GM21528 (cell line): ENCODE measurements around the gene ENTPD6.
A peak's percentile ranks its signal among the peaks of the same experiment; 100 is the strongest.

Source experiments
- ATAC-seq: cut with Tn5 transposase; IDR thresholded peaks from one replicate; pipeline ENCODE4 v1.9.1; 2021; ENCODE audit warnings: mild to moderate bottlenecking, moderate library complexity; ENCODE audit not compliant: unreplicated experiment, low FRiP score

Gene ENTPD6

GRCh38 chr20:25187635-25188034 is 7.9 kb upstream of the ENTPD6 start:
- no peak for ATAC-seq

- ATAC-seq = no peak
Measured at GRCh38 chr20:25188218-25188617, 7.3 kb upstream of the ENTPD6 start.

GRCh38 chr20:25191051-25191450 is 4.5 kb upstream of the ENTPD6 start:
- no peak for ATAC-seq

GRCh38 chr20:25191689-25192088 is 3.8 kb upstream of the ENTPD6 start:
- ATAC-seq = no peak

- ATAC-seq = no peak
Measured at GRCh38 chr20:25193843-25194242, 1.7 kb upstream of the ENTPD6 start.

GRCh38 chr20:25194333-25194972 is 1.1 kb upstream of the ENTPD6 start:
- no peak for ATAC-seq

GRCh38 chr20:25195962-25196785 is 662 bp downstream of the ENTPD6 start:
- peak; percentile 37 for ATAC-seq

- ATAC-seq = no peak
Measured at GRCh38 chr20:25196786-25197120, 1.2 kb downstream of the ENTPD6 start.

GRCh38 chr20:25197183-25197869 is 1.8 kb downstream of the ENTPD6 start:
- no peak for ATAC-seq

- ATAC-seq = no peak
Measured at GRCh38 chr20:25197870-25198190, 2.3 kb downstream of the ENTPD6 start.

GRCh38 chr20:25198663-25199383 is 3.3 kb downstream of the ENTPD6 start:
- ATAC-seq = no peak

- ATAC-seq = no peak
Measured at GRCh38 chr20:25199473-25200260, 4.2 kb downstream of the ENTPD6 start.

GRCh38 chr20:25203089-25203488 is 7.6 kb downstream of the ENTPD6 start:
- no peak for ATAC-seq

- no peak for ATAC-seq
Measured at GRCh38 chr20:25203871-25204320, 8.4 kb downstream of the ENTPD6 start.

- ATAC-seq = no peak
Measured at GRCh38 chr20:25204550-25205276, 9.2 kb downstream of the ENTPD6 start.

- no peak for ATAC-seq
Measured at GRCh38 chr20:25205277-25206062, 10.0 kb downstream of the ENTPD6 start.

- no peak for ATAC-seq
Measured at GRCh38 chr20:25206063-25206403, 10.5 kb downstream of the ENTPD6 start.

GRCh38 chr20:25206548-25206947 is 11.0 kb downstream of the ENTPD6 start:
- no peak for ATAC-seq
